Activated CD4-positive, alpha-beta T cell treated with anti-CD3 and anti-CD28 coated beads, Interleukin-2, amount 50 U/mL, for 1 hour (primary cell): ENCODE measurements around the gene FAM50A.

Source experiments
- DNase-seq: peaks from one replicate; pipeline ENCODE4 v3.0.0-alpha.2; 2020

The FAM50A gene

DNA sequence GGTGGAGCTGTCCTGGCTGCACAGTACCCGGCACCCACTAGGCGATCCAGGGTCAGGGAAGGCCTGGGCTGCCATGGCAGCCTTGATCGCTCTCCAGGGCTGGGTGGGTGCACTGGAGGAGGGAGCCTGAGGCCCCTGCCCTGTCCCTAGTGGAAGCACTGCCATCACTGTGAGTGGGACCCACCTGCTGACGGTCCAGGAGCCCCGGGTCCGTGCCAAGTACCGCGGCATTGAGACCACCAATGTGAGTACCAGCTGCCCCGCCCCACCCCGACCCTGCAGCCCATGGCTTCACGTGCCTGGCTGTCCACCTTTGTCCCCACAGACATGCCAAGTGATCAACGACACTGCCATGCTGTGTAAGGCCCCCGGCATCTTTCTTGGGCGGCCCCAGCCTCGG is 23.0 kb downstream of the FAM50A start:
- DNase-seq, result no peak

DNA sequence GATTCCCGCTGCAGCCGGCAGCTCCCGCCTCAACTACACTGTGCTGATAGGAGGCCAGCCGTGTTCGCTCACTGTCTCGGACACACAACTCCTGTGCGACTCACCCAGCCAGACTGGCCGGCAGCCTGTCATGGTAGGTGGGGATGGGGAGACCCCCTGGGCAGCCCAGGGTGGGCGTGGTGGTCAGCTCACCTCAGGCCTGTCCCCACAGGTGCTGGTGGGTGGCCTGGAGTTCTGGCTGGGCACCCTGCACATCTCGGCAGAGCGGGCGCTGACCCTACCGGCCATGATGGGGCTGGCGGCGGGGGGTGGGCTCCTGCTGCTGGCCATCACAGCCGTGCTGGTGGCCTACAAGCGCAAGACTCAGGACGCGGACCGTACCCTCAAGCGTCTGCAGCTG is 23.6 kb downstream of the FAM50A start:
- DNase-seq, result no peak

DNA sequence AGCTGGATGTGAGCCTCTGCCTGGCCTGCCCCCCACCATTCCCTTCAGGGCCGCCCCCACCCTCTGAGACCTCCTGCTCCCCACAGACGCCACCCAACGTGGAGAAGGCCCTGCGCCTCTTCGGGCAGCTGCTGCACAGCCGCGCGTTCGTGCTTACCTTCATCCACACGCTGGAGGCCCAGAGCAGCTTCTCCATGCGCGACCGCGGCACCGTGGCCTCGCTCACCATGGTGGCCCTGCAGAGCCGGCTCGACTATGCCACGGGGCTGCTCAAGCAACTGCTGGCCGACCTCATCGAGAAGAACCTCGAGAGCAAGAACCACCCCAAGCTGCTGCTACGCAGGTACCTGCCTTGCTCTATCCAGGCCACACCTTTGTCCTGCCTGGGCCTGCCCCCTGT is 24.3 kb downstream of the FAM50A start:
- DNase-seq, result no peak

DNA sequence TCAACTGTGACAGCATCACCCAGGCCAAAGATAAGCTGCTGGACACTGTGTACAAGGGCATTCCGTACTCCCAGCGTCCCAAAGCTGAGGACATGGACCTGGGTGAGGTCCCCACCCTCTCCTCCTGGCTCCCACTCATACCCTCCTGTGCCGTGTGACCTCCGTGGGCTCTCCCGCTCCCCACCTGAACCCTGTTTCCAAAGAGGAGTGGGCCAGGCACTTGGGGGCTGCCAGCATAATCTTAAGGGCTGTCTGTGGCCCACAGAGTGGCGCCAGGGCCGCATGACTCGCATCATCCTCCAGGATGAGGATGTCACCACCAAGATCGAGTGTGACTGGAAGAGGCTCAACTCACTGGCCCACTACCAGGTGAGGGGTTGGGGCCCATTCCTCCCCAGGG is 25.2 kb downstream of the FAM50A start:
- no peak for DNase-seq

GRCh38 chrX:154469880-154470279 is 25.9 kb downstream of the FAM50A start:
- no peak for DNase-seq

- DNase-seq, result no peak
These were observed 26.5 kb downstream of the FAM50A start for GRCh38 chrX:154470434-154470833.

- no peak for DNase-seq
These were observed 27.1 kb downstream of the FAM50A start for GRCh38 chrX:154470914-154471568.

DNA sequence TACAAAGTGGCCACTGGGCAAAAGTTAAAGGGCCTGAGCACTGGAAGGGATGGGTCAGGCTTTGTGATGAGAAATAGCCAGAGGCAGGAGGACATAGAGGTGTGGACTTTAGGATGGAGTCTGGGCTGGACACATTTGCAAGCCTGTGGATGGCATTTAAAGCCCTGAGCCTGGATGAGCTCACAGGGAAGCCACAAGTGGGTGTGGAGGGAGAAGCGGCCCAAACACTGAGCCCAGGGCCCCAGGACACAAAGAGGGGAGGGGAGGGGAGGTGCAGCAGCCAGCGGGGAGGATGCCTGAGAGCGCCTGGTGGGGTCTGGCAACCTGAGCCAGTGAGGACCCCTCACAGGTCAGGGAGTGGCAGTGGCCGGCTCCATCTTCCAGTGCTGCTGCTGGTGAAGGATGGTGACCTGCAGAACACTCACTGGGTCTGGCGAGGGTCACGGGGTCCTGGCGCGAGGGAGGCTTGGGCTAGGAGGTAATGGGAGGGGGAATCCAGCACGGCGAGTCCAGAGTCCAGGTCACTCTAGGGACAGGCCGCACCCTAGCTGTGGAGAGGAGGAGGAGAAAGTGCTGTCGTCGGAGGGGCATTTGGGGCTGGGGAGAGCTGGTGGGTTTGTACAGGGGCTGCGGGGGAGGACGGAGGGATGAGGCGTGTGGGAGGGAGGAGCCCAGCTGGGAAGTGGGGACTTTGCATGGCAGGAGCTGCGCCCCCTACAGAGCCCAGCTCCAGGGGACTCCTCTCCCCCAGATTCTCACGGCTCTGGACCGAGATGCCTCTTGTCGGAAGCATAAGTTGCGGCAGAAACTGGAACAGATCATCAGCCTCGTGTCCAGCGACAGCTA is 28.1 kb downstream of the FAM50A start:
- DNase-seq, result no peak

DNA sequence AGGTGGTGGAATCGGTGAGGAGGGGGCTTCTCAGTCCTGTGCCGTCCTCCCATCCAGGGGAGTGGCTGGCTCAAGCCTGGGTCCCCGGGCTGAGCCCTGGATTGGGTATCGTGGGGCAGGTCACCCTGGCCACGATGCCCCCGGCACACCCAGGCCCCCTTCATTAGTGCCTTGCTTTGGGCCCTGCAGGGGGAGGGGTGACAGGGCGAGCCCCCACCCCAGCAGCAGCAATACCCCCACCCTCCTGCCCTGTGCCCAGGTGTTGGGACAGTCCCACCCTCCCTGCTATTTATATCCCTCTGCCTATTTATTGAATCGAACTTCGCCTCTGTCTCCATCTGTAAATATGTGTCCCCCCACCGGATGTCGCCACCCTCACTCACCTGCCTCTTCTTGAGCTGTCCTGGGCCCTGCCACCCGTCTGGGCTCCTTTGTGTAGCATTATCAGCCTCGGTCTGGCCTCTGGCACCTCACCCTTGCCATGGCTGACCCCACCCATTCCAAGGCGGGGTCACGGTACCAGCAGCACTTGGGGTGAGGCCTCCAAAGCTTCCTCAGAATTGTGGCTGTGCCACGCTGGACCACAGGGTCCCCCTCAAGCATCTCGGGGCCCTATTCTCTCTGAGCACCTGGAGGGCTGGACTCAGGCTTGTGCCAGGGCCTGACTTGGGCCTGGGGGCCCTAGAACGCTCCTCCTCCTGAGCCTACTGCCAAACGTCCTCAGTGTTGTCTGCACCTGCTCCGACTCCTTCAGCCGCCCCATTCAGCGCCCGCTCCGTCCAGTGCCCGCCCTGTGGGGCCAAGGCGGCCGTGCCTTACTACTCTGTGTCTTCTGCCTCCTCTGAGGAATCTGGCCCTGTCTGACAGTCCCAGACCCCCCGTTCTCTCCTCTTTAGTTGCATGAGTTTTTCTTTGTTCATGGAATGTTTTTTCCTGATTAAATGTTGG is 29.0 kb downstream of the FAM50A start:
- DNase-seq, result no peak

DNA sequence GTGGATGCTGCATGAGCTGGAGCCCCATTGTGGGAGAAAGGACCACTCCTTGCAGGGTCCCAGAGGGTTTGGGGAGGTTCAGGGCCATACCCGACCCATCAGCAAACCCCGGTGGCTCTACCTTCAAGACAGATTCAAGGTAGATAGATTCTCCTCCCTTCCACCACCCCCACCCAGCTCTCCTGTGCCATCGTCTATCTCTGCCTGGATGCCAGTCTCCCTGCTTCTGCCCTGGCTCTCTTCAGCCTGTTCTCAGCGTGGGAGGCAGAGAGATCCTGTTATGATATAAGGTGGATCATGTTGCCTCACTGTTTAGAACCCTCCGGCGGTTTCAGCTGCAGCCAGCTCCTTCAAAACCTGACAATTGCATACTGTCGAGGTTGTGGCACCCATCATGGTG is 29.7 kb downstream of the FAM50A start:
- no peak for DNase-seq

- DNase-seq, result no peak
These were observed 32.9 kb downstream of the FAM50A start for GRCh38 chrX:154476821-154477220.

DNA sequence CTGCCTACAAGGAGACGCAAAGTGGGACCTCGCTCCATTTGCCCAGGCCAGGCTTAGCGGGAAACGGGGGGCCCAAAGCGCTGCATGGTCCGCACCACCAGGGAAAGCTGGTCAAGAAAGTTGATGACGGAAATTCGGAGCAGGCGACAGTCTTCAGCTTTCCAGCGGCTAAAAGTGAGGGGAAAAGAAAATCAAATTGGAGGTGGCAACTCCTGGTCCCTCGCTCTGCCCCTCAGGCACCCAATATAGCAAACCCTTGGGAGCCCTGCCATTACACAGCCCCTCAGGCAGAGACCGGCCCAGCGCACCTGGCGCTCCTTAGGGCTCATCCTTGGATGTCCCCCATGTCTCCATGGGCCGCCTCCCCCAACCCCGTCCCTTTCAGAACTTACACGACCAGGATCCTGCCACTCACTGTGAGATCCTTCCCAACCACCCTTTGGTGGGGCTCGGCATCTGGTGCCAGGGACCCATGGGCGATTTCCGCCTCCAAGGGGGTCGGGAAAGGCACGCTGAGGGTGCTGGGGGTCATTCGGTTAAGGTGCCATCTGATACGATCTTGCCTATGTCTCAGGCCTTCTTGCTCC is 34.0 kb downstream of the FAM50A start:
- no peak for DNase-seq

- peak; percentile 93 for DNase-seq
These were observed 35.0 kb downstream of the FAM50A start, which contains the start of gene LAGE3 for GRCh38 chrX:154478728-154479622. Gene LAGE3, minus strand, starts transcription at chrX:154479281. Its CDS starts 366 bp downstream, at chrX:154478915.

DNA sequence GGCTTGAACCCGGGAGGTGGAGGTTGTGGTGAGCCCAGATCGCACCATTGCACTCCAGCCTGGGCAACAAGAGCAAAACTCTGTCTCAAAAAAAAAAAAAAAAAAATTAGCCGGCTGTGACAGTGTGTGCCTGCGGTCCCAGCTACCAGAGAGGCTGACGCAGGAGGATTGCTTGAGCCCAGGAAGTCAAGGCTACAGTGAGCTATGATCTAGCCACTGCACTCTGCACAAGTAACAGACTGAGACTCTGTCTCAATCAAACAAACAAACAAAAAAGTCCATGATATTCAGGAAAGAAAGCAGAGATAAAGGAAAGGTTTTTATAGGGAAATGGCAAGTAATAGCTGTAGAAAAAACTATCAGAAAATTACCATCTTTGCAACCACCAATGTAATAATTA is 37.3 kb downstream of the FAM50A start:
- DNase-seq, result no peak

GRCh38 chrX:154481911-154482601 is 38.1 kb downstream of the FAM50A start:
- no peak for DNase-seq

GRCh38 chrX:154482786-154483185 is 38.8 kb downstream of the FAM50A start:
- no peak for DNase-seq

- no peak for DNase-seq
These were observed 39.4 kb downstream of the FAM50A start for GRCh38 chrX:154483325-154483724.

DNA sequence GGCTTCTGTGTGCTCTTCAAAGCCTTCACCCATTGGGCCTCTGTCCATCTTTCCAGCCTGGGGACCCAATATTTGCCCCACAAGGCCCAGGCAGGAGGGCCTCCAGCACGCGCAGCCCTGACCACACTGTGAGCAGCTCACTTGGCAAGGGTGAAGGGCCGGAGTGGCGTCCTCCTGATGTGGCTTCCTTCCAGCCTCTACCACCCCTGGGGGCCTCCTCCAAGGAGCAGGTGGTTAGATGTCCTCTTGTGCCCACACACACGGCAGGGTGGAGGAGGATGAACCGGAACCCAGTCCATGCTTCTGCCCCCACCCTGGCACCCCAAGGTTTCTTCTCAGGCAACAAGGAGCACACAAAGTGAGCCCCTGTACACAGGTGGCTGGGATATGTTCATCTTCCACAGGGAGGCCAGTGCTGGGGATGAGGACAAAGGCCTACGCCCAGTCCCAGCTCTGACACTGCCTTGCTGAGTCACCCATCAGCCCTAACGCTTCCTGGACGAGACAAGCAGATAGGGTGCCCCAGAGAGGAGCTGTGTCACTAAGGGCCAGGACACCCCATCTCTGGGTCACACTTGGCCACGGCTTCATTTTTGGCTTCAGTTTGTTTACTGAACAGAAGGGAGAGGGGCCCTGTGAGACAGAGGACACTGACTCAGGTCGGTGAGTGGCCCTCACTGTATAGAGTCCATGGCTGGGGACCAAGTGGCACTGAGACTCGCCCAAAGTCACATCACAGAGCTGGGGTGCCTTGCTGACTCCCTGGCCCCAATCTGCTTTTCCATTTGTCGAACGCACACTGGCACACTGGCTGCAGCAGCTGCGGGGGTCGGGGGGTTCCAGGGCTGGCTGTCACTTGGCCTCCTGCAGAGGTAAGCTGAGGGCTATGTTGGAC is 40.6 kb downstream of the FAM50A start:
- no peak for DNase-seq

GRCh38 chrX:154485150-154486051 is 41.5 kb downstream of the FAM50A start:
- DNase-seq, result no peak
